Mesodermal cell (in vitro differentiated cells): ENCODE measurements around the gene MAP6. TPM values are rescaled to one million over a fixed set of nuclear protein-coding genes. Genes with fewer than 3 reads are reported as not detected.

Experiments
- H3K27ac ChIP-seq: 2 replicates; pipeline ENCODE4 v1.7.0; 2013; ENCODE audit warnings: mild to moderate bottlenecking, low read depth, low read length, moderate library complexity; ENCODE audit not compliant: severe bottlenecking
- H3K36me3 ChIP-seq: 2 replicates; pipeline ENCODE4 v1.7.1; 2013; ENCODE audit warnings: mild to moderate bottlenecking, low read length, moderate library complexity; ENCODE audit not compliant: control insufficient read depth, insufficient read depth
- H3K4me1 ChIP-seq: one replicate; pipeline ENCODE4 v1.7.1; 2013; ENCODE audit warnings: mild to moderate bottlenecking, low read length; ENCODE audit not compliant: insufficient read depth, control insufficient read depth, poor library complexity, severe bottlenecking
- H3K4me3 ChIP-seq: 2 replicates; pipeline ENCODE4 v1.7.0; 2013; ENCODE audit warnings: low read length, control low read depth, mild to moderate bottlenecking; ENCODE audit not compliant: insufficient read depth, poor library complexity, severe bottlenecking; ENCODE audit errors: extremely low read depth
- H3K9me3 ChIP-seq: 2 replicates; pipeline ENCODE4 v1.7.1; 2013; ENCODE audit warnings: mild to moderate bottlenecking, low read length, moderate library complexity; ENCODE audit not compliant: control insufficient read depth
- WGBS, 2 experiments: methylation state at CpG; one replicate each; pipeline ENCODE4 v1.1.5; 2013; ENCODE audit warnings: missing lambda C conversion rate in 2 of 2; ENCODE audit not compliant: insufficient coverage in 2 of 2; 5-methylcytosine and 5-hydroxymethylcytosine counted together
- polyA plus RNA-seq, 2 experiments: library from polyadenylated mRNA; stranded (reverse); fragments of 50-300 nt; gene quantifications; one replicate each; pipeline ENCODE4 v1.2.3, GENCODE V29; 2013

MAP6 gene
- polyA plus RNA-seq (2013, experiment 1 of 2), result 4.9 TPM
- polyA plus RNA-seq (2013, experiment 2 of 2), result 3.4 TPM

DNA sequence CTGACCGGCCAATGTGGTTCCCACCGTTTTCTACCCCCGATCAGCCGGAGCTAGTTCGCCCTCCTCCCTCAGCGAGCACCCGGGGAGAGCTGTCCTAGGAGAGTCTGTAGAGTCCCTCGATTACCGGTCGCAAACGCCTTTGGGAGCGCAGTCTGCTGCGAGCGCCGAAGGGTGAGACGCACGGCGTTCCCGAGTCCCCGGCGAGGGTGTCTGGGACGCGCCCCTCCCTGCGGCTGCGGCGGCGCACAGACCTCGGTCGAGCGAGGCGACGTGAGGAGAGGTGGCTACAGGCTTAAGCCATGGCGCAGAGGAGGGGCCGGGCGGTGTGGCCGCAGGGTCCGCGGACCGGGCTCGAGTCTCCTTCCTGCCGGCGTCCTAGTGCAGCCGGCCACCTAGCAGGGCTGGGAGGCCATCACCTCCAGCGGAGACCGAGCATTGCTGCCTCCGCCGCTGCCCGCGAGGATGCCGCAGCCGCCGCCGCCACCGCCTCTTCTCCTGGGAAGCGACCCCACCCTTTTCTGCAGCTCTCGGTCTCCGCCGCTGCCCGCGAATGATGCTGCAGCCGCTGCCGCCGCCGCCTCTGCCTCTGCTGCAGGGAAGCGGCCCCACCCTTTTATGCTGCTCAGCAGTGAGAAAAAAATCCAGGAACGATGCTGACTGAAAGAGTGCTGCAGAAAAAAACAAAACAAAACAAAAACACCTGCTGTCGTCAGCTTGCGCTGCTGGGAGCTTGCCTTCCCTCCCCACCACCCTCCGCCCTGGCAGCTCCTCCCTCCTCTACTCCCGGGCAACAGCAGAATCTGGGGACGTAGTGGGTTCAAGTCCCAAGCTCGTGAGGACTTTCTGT lies at the start of gene MAP6:
TSS of gene MAP6 (minus strand) at position 588 of the 847 bp plus-strand sequence. CDS start 669 bp downstream, outside the sequence.
- Histone ChIP-seq H3K36me3 (no peaks in the 10 kb centered on the region), H3K27ac (no peak within 1 kb of the TSS), H3K4me3 (peak within 1 kb of the TSS; percentile 22), H3K4me1 (peaks cover 5% of the 10 kb centered on the region), H3K9me3 (no peaks in the 10 kb centered on the region)
- WGBS, 2 experiments, result 2 to 3% methylated on average over 62 to 64 of the region's 72 CpGs

DNA sequence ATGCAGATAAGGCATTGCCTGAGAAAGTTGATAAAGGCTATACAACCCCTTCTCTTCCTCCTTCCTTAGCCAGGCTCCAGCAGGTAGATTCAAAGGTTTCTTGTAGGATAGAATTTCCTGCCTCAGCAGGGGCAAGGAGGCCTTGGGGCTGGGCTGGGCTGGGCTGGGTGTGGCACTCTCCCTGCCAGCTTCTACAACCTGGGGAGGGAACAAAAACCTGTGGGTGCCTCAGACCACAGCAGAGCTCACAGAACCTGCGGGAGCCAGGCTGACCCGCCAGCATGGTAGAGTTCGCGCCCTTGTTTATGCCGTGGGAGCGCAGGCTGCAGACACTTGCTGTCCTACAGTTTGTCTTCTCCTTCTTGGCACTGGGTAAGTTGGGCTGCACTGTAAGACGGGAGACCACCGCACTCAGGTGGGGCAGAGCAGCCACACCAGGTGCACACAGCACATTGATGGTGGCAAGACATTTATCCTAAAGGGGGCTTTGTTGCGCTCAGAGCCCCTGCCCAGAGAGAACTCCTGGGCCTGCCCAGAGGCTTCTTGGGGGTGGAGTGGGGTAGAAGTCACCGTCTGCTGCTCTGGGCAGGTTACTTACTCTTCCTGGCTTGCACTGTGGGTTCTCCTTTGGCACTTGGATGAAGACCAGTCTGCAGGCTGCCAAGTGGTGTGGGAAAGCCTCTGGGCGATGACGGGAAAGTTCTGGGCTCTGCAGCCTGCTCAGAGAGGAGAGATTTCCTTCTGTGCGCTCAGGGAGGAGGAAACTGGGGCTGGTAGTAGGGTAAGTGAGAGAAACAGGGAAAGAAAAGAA lies 49.0 kb upstream of the MAP6 start, which contains the start of gene MOGAT2:
TSS of gene MOGAT2 (plus strand) at position 231 of the 811 bp plus-strand sequence. CDS start at position 282, 51 bp downstream.
- Histone ChIP-seq H3K36me3 (no peaks in the 10 kb centered on the region), H3K4me1 (no peaks in the 10 kb centered on the region), H3K4me3 (no peak within 1 kb of the TSS), H3K9me3 (no peaks in the 10 kb centered on the region), H3K27ac (no peak within 1 kb of the TSS)
- 86 to 90% methylated on average over 10 to 12 of the region's 13 CpGs for WGBS, 2 experiments

GRCh38 chr11:75716659-75717058 lies 47.8 kb upstream of the MAP6 start:
- no peak overlapping the region for H3K27ac ChIP-seq
- H3K4me3 ChIP-seq, result no peak overlapping the region
- no peaks in the 10 kb centered on the region for H3K9me3 ChIP-seq
- no peaks in the 10 kb centered on the region for H3K4me1 ChIP-seq
- 68 to 73% methylated on average over 3 of the region's 3 CpGs for WGBS, 2 experiments
- no peaks in the 10 kb centered on the region for H3K36me3 ChIP-seq

DNA sequence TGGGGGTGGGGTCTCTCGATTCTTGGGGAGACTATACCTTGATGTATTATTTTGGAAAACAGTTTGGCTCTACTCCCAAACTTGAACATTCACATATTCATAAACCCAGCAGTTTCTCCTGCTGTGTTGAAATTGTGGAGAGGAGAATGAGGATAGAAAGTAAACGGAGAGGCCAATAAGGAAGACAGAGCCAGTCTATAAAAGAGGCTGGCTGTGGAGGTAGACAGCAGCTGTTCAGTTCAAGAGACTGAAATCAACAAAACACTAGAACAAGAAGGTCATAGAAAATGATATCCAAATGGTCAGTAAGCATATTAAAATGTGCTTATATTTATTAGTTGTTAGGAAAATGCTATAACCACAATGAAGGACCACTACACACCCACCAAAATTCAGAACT lies 46.9 kb upstream of the MAP6 start:
- 83% methylated on average over 1 of the region's 2 CpGs; no CpG with 5 or more reads in 1 of the 2 experiments for WGBS, 2 experiments
- no peaks in the 10 kb centered on the region for H3K4me1 ChIP-seq

DNA sequence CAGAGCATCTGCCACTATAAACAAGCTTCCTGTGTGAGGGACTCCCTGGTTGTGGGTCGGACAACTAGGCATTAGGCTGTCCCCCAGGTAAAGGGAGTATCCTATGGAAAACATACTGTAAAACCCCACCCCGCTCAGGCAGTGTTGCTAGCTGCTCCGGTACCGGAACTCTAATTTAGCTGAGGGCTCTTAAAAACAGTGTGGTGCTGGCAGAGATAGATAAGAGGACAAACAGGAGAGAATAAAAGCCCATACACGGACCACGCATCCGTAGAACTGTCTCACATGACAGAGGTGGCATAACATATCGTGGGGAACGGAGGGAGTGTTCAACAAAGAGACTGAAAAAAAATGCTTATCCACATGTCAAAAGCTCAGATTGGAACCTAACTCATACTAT lies 45.4 kb upstream of the MAP6 start:
- 93 to 98% methylated on average over 6 to 8 of the region's 9 CpGs for WGBS, 2 experiments
- Histone ChIP-seq H3K9me3 (no peaks in the 10 kb centered on the region), H3K4me1 (no peaks in the 10 kb centered on the region), H3K36me3 (no peaks in the 10 kb centered on the region), H3K27ac (no peak overlapping the region), H3K4me3 (no peak overlapping the region)

More for the DNA sequence above, 46.9 kb upstream of the MAP6 start:
- H3K9me3 ChIP-seq, result no peaks in the 10 kb centered on the region
- H3K4me3 ChIP-seq, result no peak overlapping the region
- H3K36me3 ChIP-seq, result no peaks in the 10 kb centered on the region
- no peak overlapping the region for H3K27ac ChIP-seq

DNA sequence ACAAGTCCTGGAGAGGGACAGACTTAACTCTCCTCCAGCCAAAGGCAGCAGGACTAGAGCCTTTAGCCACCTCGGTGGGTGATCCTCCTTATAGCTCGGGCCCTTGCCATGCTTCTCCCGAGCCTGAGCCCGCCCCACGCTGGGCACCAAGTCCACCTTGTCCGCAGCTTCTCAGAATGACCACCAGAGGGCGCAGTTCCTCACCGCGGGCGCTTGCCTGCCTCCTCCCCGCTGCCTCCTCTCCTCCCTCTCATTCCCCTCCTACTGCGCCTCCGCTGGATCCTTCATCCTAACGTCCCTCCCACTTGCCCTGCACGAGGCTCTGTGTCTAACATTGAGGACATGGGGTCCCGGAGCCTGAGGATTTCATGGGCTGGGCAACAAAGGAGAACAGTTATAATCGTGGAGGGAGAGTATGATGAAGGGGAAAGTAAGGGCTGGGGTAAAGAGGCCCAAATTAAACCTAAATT lies 37.5 kb upstream of the MAP6 start:
- Histone ChIP-seq H3K9me3 (no peaks in the 10 kb centered on the region), H3K27ac (no peak overlapping the region), H3K36me3 (no peaks in the 10 kb centered on the region), H3K4me3 (no peak overlapping the region), H3K4me1 (peaks cover 4% of the 10 kb centered on the region)
- 10% methylated on average over 14 to 16 of the region's 17 CpGs for WGBS, 2 experiments

GRCh38 chr11:75705541-75705940 lies 36.7 kb upstream of the MAP6 start:
- Histone ChIP-seq H3K4me3 (no peak overlapping the region), H3K27ac (no peak overlapping the region), H3K36me3 (no peaks in the 10 kb centered on the region), H3K9me3 (no peaks in the 10 kb centered on the region), H3K4me1 (peaks cover 4% of the 10 kb centered on the region)
- 89 to 90% methylated on average over 3 of the region's 3 CpGs for WGBS, 2 experiments

DNA sequence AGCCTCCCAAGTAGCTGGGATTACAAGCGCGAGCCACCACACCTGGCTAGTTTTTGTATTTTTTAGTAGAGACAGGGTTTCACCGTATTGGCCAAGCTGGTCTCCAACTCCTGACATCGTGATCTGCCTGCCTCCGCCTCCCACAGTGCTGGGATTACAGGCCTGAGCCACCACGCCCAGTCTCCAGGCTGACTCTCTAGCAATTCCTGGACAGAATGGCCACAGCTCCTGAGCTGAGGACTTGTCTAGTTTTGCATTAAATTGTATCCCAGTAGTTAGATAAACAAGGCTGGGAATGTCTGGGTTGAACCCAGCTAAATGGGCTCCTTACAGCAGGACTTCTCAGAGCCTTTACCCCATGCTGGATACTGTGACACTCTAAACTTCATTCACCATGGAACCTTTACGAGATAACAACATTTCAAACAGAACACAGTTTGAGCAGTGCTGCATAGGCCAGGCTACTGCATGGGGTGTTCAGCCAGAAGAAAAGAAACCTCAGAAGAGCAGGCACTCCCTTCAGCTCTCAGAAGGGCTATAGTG lies 34.9 kb upstream of the MAP6 start:
- Histone ChIP-seq H3K9me3 (no peaks in the 10 kb centered on the region), H3K27ac (no peak overlapping the region), H3K36me3 (no peaks in the 10 kb centered on the region), H3K4me1 (peaks cover 4% of the 10 kb centered on the region), H3K4me3 (no peak overlapping the region)
- WGBS, 2 experiments, result 87% methylated on average over 5 of the region's 7 CpGs

- H3K36me3 ChIP-seq, result no peaks in the 10 kb centered on the region
Measured at GRCh38 chr11:75700940-75701339, 32.1 kb upstream of the MAP6 start.

GRCh38 chr11:75697906-75698581 lies 29.2 kb upstream of the MAP6 start:
- Histone ChIP-seq H3K27ac (no peak overlapping the region), H3K4me1 (no peaks in the 10 kb centered on the region), H3K36me3 (no peaks in the 10 kb centered on the region), H3K4me3 (no peak overlapping the region), H3K9me3 (no peaks in the 10 kb centered on the region)
- 94 to 100% methylated on average over 1 to 2 of the region's 4 CpGs for WGBS, 2 experiments

More at GRCh38 chr11:75700940-75701339, 32.1 kb upstream of the MAP6 start:
- H3K4me3 ChIP-seq, result no peak overlapping the region
- 67 to 100% methylated on average over 1 of the region's 2 CpGs for WGBS, 2 experiments
- peaks cover 3% of the 10 kb centered on the region for H3K4me1 ChIP-seq
- no peak overlapping the region for H3K27ac ChIP-seq
- no peaks in the 10 kb centered on the region for H3K9me3 ChIP-seq
